Stimulated activated CD8-positive, alpha-beta memory T cell treated with anti-CD3 and anti-CD28 coated beads, Interleukin-7, amount 100 ng/mL, for 48 hours (primary cell): ENCODE measurements around the gene PLXND1.

Source experiments
- DNase-seq, 2 donors: peaks; one replicate each; pipeline ENCODE4 v3.0.0-alpha.2; 2020; ENCODE audit warnings: low read depth in 1 of 2; ENCODE audit errors: extremely low read depth in 1 of 2

PLXND1 gene

GRCh38 chr3:129602730-129603560 is 3.5 kb downstream of the PLXND1 start:
- DNase-seq = no peak

DNA sequence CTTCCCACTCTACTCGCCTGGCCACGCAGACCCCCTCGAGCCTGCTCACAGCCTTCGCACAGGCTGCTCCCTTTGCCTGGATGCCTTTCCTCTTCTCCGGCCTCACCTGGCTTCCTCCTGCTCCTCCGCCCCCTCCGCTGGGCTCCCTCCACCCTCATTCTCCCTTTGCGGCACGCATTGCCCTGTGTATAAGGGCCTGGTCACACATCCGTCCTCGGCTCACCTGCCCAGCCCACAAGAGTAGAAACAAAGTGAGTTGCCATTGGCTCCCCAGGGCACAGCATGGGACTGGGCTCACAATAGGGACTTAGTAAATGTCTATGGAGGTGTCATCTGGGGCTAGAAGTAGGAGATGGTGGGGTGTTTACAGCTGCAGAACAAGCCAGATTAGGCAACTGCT is 4.2 kb downstream of the PLXND1 start:
- no peak for DNase-seq

DNA sequence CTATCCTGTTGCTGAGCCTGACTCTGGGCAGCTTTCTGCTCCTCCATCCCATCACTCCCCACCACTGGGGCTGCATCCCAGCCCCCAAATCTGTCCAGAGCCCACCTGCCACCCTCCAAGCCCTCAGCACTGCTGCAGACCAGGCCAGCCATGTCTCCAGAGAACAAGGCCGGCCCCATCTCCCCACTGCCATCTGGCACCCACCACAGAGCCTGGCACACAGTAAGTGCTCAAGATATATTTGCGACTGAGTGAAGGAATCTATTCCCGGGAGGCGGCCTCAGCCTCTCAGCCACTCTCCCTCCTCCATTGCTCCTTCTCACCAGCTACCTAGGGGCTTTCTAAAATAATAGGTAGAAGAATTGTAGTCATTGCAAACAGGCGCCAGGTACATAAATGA is 4.8 kb downstream of the PLXND1 start:
- no peak for DNase-seq

GRCh38 chr3:129600348-129600747 is 6.1 kb downstream of the PLXND1 start:
- no peak for DNase-seq

GRCh38 chr3:129599607-129600006 is 6.9 kb downstream of the PLXND1 start:
- no peak for DNase-seq

GRCh38 chr3:129599073-129599472 is 7.4 kb downstream of the PLXND1 start:
- no peak for DNase-seq

- DNase-seq = no peak
These were observed 8.0 kb downstream of the PLXND1 start for GRCh38 chr3:129598484-129598883.

DNA sequence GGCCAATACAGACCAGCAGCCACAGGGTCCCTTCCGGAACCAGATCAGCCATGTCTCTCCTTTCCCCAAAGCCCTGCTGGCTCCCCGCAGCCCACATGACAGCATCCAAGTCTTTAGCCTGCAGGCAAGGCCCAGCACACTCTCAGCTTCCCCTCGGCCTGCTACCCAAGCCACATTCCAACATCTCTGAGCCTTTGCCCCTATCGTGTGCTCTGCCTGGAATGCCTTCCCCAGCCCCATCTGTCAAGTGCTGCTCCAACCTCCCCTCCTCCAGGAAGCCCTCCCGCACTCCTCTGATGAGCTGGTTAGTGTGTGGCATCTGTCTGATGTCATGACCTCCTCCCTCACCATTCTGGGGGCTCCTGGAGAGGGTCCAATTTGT is 8.5 kb downstream of the PLXND1 start:
- DNase-seq = no peak

DNA sequence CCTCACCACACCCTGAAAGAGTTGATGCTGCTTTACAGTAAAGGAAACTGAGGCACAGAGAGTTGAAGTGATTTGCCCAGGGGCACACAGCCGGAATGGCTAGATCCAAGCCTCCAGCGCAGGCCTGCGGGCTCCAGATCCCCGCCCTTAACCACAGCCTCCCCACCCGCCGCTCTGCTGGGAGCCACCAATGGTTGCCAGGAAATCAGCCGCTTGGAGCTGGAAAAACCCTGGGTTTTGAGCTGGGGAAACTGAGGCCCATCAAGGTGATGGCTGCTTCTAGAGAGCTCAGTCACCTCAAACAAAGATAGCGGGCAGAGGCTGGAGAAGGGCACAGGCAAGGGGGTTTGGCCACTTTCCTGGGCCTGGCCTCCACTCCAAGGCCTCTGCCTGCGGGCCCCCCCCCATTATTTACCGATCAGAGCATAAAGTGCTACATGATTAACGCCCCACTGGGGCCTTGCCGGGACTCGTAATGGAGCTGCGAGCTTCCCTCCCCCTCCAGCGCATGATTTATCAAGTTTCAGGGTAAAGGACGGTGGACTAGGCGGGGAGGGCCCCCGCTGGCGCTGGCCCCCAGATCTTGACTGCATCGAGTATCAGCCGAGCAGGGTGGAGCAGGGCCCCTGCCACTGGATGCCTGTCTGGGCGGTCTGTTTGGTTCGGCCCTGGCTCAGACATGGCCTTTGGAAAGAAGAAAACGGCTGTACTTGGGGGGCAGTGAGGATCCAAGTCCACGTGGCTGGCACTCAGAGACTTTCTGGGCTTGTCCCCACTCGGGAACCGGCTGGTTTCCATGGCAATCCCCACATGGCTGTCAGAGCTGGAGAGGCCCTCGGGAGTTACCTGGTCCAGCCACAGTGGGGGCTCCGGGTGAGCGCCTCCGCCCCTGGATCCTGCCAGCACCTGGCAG is 9.1 kb downstream of the PLXND1 start:
- no peak for DNase-seq

DNA sequence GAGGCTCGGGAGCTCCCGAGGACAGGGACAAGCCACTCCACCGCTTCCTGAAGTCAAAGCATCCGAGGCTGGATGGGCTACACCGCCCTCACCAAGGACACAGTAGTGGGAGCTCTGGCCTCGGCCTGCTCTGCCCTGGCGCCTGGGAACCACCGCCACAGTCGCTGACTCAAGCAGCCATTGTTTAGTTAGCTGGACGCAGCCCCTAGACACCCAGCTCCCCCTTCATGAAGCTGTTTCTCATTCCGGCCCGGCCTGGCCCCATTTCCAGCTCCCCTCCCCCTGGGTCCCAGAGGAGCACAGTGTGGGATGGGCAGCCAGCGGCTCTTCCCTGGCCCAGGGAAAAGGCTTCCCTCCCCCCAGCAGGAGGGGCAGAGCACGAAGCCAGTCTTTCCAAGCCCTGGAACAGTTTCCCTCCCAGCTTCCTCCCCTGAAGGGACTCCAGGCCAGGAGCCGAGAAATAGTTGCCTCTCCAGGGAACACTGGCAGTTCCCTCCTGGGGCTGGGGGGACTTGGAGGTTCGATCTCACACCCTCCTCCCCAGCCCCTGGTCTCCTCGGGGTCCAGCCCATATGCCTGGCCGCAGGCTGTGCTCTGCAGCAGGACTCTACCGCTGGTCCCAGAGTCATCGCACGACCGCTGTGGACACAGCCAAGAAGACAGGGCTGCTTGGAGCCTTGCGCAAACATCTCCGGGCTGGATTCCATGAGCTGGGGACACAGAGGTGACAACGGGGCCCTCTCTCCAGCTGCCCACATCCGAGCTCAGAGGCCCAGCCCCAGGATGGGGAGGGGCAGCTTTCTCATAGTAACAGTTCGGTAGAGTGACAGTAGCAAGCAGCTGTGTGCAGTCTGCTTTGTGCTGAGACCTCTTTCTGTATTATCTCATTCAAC is 10.0 kb downstream of the PLXND1 start:
- no peak for DNase-seq

GRCh38 chr3:129595544-129596193 is 10.8 kb downstream of the PLXND1 start:
- no peak for DNase-seq

DNA sequence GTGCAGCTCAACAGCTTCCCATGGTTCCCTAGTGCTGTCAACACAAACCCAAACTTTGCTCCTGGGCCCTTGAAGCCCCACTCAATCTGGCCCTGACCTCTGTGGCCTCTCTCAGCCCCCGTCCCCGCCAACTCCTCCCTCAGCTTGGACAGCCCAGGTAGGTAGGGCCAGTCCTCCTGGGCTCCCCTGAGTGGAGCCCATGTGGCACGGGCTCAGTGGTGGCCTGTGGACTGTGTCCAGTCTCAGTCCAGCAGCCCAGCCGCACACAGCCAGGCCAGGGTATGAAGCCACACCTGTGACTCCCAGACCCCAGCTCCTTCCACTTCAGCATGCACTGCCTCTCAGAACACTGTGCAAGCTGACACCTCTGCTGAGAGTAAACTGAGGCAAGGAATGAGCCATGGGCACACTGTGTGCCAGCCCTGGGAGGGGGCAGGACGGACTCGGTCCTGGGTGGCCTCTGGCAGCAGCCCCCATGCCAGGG is 11.5 kb downstream of the PLXND1 start:
- no peak for DNase-seq

GRCh38 chr3:129594409-129594808 is 12.1 kb downstream of the PLXND1 start:
- DNase-seq = no peak

- DNase-seq = peak; percentile 60 to 71
These were observed 12.7 kb downstream of the PLXND1 start for GRCh38 chr3:129593595-129594339.

DNA sequence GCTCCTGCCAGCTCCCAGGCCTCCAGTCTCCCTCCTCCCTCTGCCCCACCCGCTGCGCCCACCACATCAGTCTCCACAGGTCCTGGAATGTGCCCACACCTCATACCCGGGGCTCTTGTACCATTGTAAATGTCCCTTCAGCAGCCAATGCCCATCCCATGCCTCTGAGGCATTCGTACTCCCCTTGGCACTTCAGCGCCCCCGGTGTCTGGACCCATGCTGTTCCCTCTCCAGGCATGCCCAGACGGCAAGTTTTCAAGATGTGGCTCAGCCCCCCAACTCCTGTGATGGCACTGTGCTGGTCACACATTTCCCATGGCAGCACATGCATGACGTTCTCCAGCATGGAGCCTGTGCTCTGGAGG is 13.3 kb downstream of the PLXND1 start:
- no peak for DNase-seq

DNA sequence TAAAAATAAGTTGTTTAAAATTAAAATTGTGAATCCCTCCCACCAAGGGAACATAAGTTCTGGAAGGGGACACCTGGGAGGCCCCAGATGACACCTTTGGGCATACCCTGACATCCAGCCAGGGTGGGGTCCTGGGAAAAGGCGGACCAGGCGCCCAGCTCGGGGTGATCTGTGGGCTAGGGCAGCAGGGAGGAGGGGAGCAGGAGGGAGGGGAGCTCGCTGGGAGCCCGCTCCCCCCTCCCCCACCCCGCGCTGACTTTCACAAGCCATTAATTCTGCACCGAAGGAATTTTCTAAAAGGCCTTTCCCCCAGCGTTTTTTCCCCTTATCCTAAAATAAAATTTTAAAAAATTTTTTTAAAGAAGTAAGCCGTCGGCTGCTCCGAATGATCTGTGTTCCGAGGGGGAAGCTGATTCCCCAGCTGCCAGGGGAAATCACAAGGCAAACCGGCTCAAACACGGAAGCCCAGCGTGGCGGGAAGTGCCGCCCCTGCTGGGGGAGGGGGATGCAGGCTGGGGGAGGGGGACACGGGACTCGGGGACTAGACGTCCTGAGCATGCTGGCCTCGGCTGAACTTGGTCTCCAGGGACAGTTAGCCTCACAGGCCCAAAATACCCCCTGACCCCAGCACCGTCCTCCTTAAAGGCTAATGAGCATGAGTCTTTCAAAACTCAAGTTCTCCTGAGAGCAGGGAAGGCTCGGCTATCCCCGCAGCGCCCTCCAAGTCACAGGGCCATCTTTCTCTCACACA is 13.9 kb downstream of the PLXND1 start:
- no peak for DNase-seq

- DNase-seq = no peak
These were observed 14.5 kb downstream of the PLXND1 start for GRCh38 chr3:129591932-129592331.

GRCh38 chr3:129590215-129590614 is 16.3 kb downstream of the PLXND1 start:
- no peak for DNase-seq
